Loucy (cell line): ENCODE data around the gene IGHMBP2.
A peak's percentile ranks its signal among the peaks of the same experiment; 100 is the strongest.

Experiments used
- H2AFZ ChIP-seq: fragments of 200-600 bp; sonication (generic); 2 replicates; pipeline ENCODE4 v1.6.0; 2016; ENCODE audit warnings: antibody characterized with exemption, mild to moderate bottlenecking, low read length, moderate library complexity
- H3F3A ChIP-seq: fragments of 200-600 bp; 2 replicates; pipeline ENCODE4 v1.6.0; 2016; ENCODE audit warnings: antibody characterized with exemption, low read depth, mild to moderate bottlenecking
- H3K27me3 ChIP-seq: fragments of 200-600 bp; sonication (generic); 2 replicates; pipeline ENCODE4 v1.6.1; 2014; ENCODE audit warnings: low read length, mild to moderate bottlenecking; ENCODE audit not compliant: insufficient read depth, poor library complexity, severe bottlenecking
- H3K36me3 ChIP-seq: fragments of 200-600 bp; sonication (generic); 2 replicates; pipeline ENCODE4 v1.6.1; 2016; ENCODE audit warnings: low read length; ENCODE audit not compliant: insufficient read depth
- H3K4me1 ChIP-seq: fragments of 200-600 bp; sonication (generic); 2 replicates; pipeline ENCODE4 v1.5.1; 2014; ENCODE audit warnings: low read length, mild to moderate bottlenecking; ENCODE audit not compliant: insufficient read depth, poor library complexity, severe bottlenecking
- H3K4me2 ChIP-seq: fragments of 200-600 bp; sonication (generic); 2 replicates; pipeline ENCODE4 v1.6.0; 2014; ENCODE audit warnings: antibody characterized with exemption, low read length, low read depth, mild to moderate bottlenecking; ENCODE audit not compliant: poor library complexity, severe bottlenecking
- H3K4me3 ChIP-seq: fragments of 200-600 bp; sonication (generic); 2 replicates; pipeline ENCODE4 v1.5.1; 2014; ENCODE audit warnings: low read length, mild to moderate bottlenecking, mixed read lengths; ENCODE audit not compliant: poor library complexity, severe bottlenecking
- H3K79me2 ChIP-seq: fragments of 200-600 bp; sonication (generic); 2 replicates; pipeline ENCODE4 v1.6.1; 2014; ENCODE audit warnings: low read length; ENCODE audit not compliant: insufficient read depth
- H3K9ac ChIP-seq: fragments of 200-600 bp; sonication (generic); 2 replicates; pipeline ENCODE4 v1.6.0; 2014; ENCODE audit warnings: mild to moderate bottlenecking, low read depth, low read length, moderate library complexity; ENCODE audit not compliant: poor library complexity, severe bottlenecking
- H3K9me2 ChIP-seq: fragments of 200-600 bp; sonication (generic); replicated peaks from 2 replicates; pipeline ENCODE4 v1.6.1; 2016; ENCODE audit warnings: low read depth, low read length, mixed read lengths
- H3K9me3 ChIP-seq: fragments of 200-600 bp; sonication (generic); 2 replicates; pipeline ENCODE4 v1.6.1; 2014; ENCODE audit warnings: mild to moderate bottlenecking, antibody characterized with exemption, low read length, low read depth; ENCODE audit not compliant: insufficient read depth
- H4K20me1 ChIP-seq: fragments of 200-600 bp; sonication (generic); 2 replicates; pipeline ENCODE4 v1.6.0; 2014; ENCODE audit warnings: antibody characterized with exemption, low read length, mild to moderate bottlenecking; ENCODE audit not compliant: insufficient read depth, poor library complexity, severe bottlenecking
- CTCF ChIP-seq: fragments of 200-600 bp; sonication (generic); conservative IDR thresholded peaks from 2 replicates; pipeline ENCODE4 v1.5.1; 2014; ENCODE audit warnings: mild to moderate bottlenecking, antibody characterized with exemption, low read length
- EZH2phosphoT487 ChIP-seq: fragments of 200-600 bp; IDR thresholded peaks from 2 replicates; pipeline ENCODE4 v1.6.1; 2018; ENCODE audit warnings: antibody characterized with exemption, mild to moderate bottlenecking, moderate library complexity, borderline replicate concordance

Gene IGHMBP2

GRCh38 chr11:68897441-68897840 lies 6.2 kb upstream of the IGHMBP2 start:
- no peaks in the 10 kb centered on the region for H3K9me3 ChIP-seq
- no peak overlapping the region for H3K4me3 ChIP-seq
- no peak overlapping the region for H3K4me2 ChIP-seq
- H3F3A ChIP-seq = no peaks in the 10 kb centered on the region
- H3K9me2 ChIP-seq = no peaks in the 10 kb centered on the region
- TF ChIP-seq EZH2phosphoT487 (no peak), CTCF (no peak)
- peaks cover 50% of the 10 kb centered on the region; the same call in 1 of the 2 replicates for H3K36me3 ChIP-seq
- no peak overlapping the region for H3K9ac ChIP-seq
- no peak overlapping the region for H2AFZ ChIP-seq
- H4K20me1 ChIP-seq = no peaks in the 10 kb centered on the region
- peaks cover 6% of the 10 kb centered on the region for H3K4me1 ChIP-seq
- peaks cover 18% of the 10 kb centered on the region for H3K79me2 ChIP-seq
- H3K27me3 ChIP-seq = no peaks in the 10 kb centered on the region

- H3K9me3 ChIP-seq = no peaks in the 10 kb centered on the region
- TF ChIP-seq CTCF (no peak), EZH2phosphoT487 (no peak)
- no peaks in the 10 kb centered on the region for H3F3A ChIP-seq
- H3K9me2 ChIP-seq = no peaks in the 10 kb centered on the region
- no peaks in the 10 kb centered on the region for H3K27me3 ChIP-seq
- H3K4me2 ChIP-seq = no peak overlapping the region
- no peaks in the 10 kb centered on the region for H4K20me1 ChIP-seq
- peaks cover 51% of the 10 kb centered on the region for H3K79me2 ChIP-seq
- no peak overlapping the region for H3K4me3 ChIP-seq
- no peak overlapping the region for H3K9ac ChIP-seq
- no peak overlapping the region for H2AFZ ChIP-seq
- peaks cover 24% of the 10 kb centered on the region for H3K4me1 ChIP-seq
- peaks cover 35% of the 10 kb centered on the region; the same call in 1 of the 2 replicates for H3K36me3 ChIP-seq
Observed at GRCh38 chr11:68900835-68901381, 2.8 kb upstream of the IGHMBP2 start.

GRCh38 chr11:68904248-68904847 lies 657 bp downstream of the IGHMBP2 start:
- Histone ChIP-seq H2AFZ (peak overlapping the region; percentile 98), H3K27me3 (no peaks in the 10 kb centered on the region), H3K4me3 (peak overlapping the region; percentile 95), H3K9me2 (no peaks in the 10 kb centered on the region), H3K4me1 (peaks cover 24% of the 10 kb centered on the region), H3K79me2 (peaks cover 54% of the 10 kb centered on the region), H3K9ac (peak overlapping the region; percentile 83), H3K9me3 (no peaks in the 10 kb centered on the region), H3K4me2 (peak overlapping the region; percentile 90), H3K36me3 (peaks cover 16% of the 10 kb centered on the region; the same call in 1 of the 2 replicates), H4K20me1 (no peaks in the 10 kb centered on the region), H3F3A (no peaks in the 10 kb centered on the region)
- TF ChIP-seq CTCF (no peak), EZH2phosphoT487 (no peak)
